Stimulated activated CD4-positive, alpha-beta T cell treated with anti-CD3 and anti-CD28 coated beads, Interleukin-12 subunit alpha, Interleukin-12 subunit beta, amount 100 ng/mL, for 24 hours (primary cell): ENCODE results near the gene HCN4.

Experiments
- DNase-seq, 2 experiments: peaks; one replicate each; pipeline ENCODE4 v3.0.0-alpha.2; 2020; ENCODE audit warnings: low read depth in 2 of 2

The HCN4 gene

GRCh38 chr15:73296609-73297353 lies 72.0 kb downstream of the HCN4 start:
- DNase-seq = no peak

GRCh38 chr15:73295630-73296286 lies 73.0 kb downstream of the HCN4 start:
- no peak for DNase-seq

GRCh38 chr15:73293773-73294172 lies 75.0 kb downstream of the HCN4 start:
- DNase-seq = no peak

- DNase-seq = no peak
These were observed 77.3 kb downstream of the HCN4 start for GRCh38 chr15:73291441-73291840.

- no peak for DNase-seq
These were observed 81.7 kb downstream of the HCN4 start for GRCh38 chr15:73287019-73287418.

GRCh38 chr15:73286311-73286710 lies 82.4 kb downstream of the HCN4 start:
- DNase-seq = no peak

- no peak for DNase-seq
These were observed 84.6 kb downstream of the HCN4 start for GRCh38 chr15:73284090-73284716.

- DNase-seq = no peak
These were observed 85.3 kb downstream of the HCN4 start for GRCh38 chr15:73283366-73283962.

- DNase-seq = no peak
These were observed 86.0 kb downstream of the HCN4 start for GRCh38 chr15:73282567-73283365.

GRCh38 chr15:73275862-73276261 lies 92.9 kb downstream of the HCN4 start:
- DNase-seq = no peak

- peak in 1 of 2 experiments; percentile 22 for DNase-seq
These were observed 95.4 kb downstream of the HCN4 start for GRCh38 chr15:73273181-73274002.

- no peak for DNase-seq
These were observed 98.2 kb downstream of the HCN4 start for GRCh38 chr15:73270366-73271097.
